Measurements from ENCODE around the gene PRKCH.

PRKCH gene

GRCh38 chr14:61376314-61376713 is 54.9 kb downstream of the PRKCH start:
- no peak for DNase-seq (ENCODE audit: low spot score)
- no peak overlapping the region for H4K91ac ChIP-seq (ENCODE audit: low read depth, low read length, poor library complexity)
- peaks cover 0 to 13% of the 10 kb centered on the region in 2 donors for H3K9me3 ChIP-seq (replicated peaks in 1 of 2; ENCODE audit: control insufficient read depth in 2 of 2, insufficient read depth in 1 of 2, low read depth in 1 of 2, low read length in 2 of 2)
- no peaks in the 10 kb centered on the region for H3K36me3 ChIP-seq (replicated peaks in 1 of 2; ENCODE audit: control insufficient read depth in 2 of 2, insufficient read depth in 2 of 2, low read length in 2 of 2)
- no peak overlapping the region for H3K4ac ChIP-seq (ENCODE audit: low read length)
- no peak overlapping the region for H3K23ac ChIP-seq (ENCODE audit: low read depth, low read length, poor library complexity)
- H2BK5ac ChIP-seq (ENCODE audit: low read length) = no peak overlapping the region
- H3K14ac ChIP-seq (ENCODE audit: low read length) = no peak overlapping the region
- no peak overlapping the region for H3K27ac ChIP-seq (replicated peaks; ENCODE audit: low read length)
- no peak overlapping the region for H2AFZ ChIP-seq (ENCODE audit: low read length)
- no peaks in the 10 kb centered on the region for H3K79me1 ChIP-seq (ENCODE audit: low read depth, low read length)
- no peak overlapping the region for H3K4me2 ChIP-seq (ENCODE audit: insufficient read depth, low read length, poor library complexity, severe bottlenecking)
- H4K8ac ChIP-seq (ENCODE audit: low read depth, low read length) = no peak overlapping the region
- no peak overlapping the region for H2AK5ac ChIP-seq (ENCODE audit: low read depth, low read length)
- H3K4me1 ChIP-seq (ENCODE audit: control insufficient read depth in 2 of 2, insufficient read depth in 1 of 2, low read depth in 1 of 2, low read length in 2 of 2) = no peaks in the 10 kb centered on the region
- H3K4me3 ChIP-seq (ENCODE audit: low read length in 2 of 2) = no peak overlapping the region
- no peaks in the 10 kb centered on the region for H3K27me3 ChIP-seq (ENCODE audit: control insufficient read depth in 3 of 3, insufficient read depth in 3 of 3, low read depth in 1 of 3, low read length in 3 of 3)
- no peak overlapping the region for H3K18ac ChIP-seq (ENCODE audit: low read length)
- no peak overlapping the region for H2BK120ac ChIP-seq (ENCODE audit: low read depth, low read length)
- no CpG with 5 or more reads among the region's 1 CpG for WGBS, 2 donors (ENCODE audit: extremely low coverage in 2 of 2, insufficient read length in 2 of 2, insufficient replicate concordance in 1 of 2)
- no peak overlapping the region for H2BK12ac ChIP-seq (ENCODE audit: low read length)
- no peak overlapping the region for H2BK15ac ChIP-seq (ENCODE audit: low read length)
- no peak overlapping the region for H3K9ac ChIP-seq (ENCODE audit: low read depth, low read length, poor library complexity)

GRCh38 chr14:61377749-61378148 is 56.4 kb downstream of the PRKCH start:
- H3K36me3 ChIP-seq (replicated peaks in 1 of 2; ENCODE audit: control insufficient read depth in 2 of 2, insufficient read depth in 2 of 2, low read length in 2 of 2) = no peaks in the 10 kb centered on the region
- H3K27ac ChIP-seq (replicated peaks; ENCODE audit: low read length) = no peak overlapping the region
- no peak for DNase-seq (ENCODE audit: low spot score)
- H2BK5ac ChIP-seq (ENCODE audit: low read length) = no peak overlapping the region
- no peak overlapping the region for H3K4me3 ChIP-seq (ENCODE audit: low read length in 2 of 2)
- H2BK120ac ChIP-seq (ENCODE audit: low read depth, low read length) = no peak overlapping the region
- no peak overlapping the region for H4K8ac ChIP-seq (ENCODE audit: low read depth, low read length)
- peaks cover 0 to 13% of the 10 kb centered on the region in 2 donors for H3K9me3 ChIP-seq (replicated peaks in 1 of 2; ENCODE audit: control insufficient read depth in 2 of 2, insufficient read depth in 1 of 2, low read depth in 1 of 2, low read length in 2 of 2)
- no peak overlapping the region for H3K23ac ChIP-seq (ENCODE audit: low read depth, low read length, poor library complexity)
- no peak overlapping the region for H3K14ac ChIP-seq (ENCODE audit: low read length)
- no peaks in the 10 kb centered on the region for H3K27me3 ChIP-seq (ENCODE audit: control insufficient read depth in 3 of 3, insufficient read depth in 3 of 3, low read depth in 1 of 3, low read length in 3 of 3)
- H3K4me2 ChIP-seq (ENCODE audit: insufficient read depth, low read length, poor library complexity, severe bottlenecking) = no peak overlapping the region
- no peak overlapping the region for H3K4ac ChIP-seq (ENCODE audit: low read length)
- H2AK5ac ChIP-seq (ENCODE audit: low read depth, low read length) = no peak overlapping the region
- no peaks in the 10 kb centered on the region for H3K79me1 ChIP-seq (ENCODE audit: low read depth, low read length)
- H3K18ac ChIP-seq (ENCODE audit: low read length) = no peak overlapping the region
- no peak overlapping the region for H2BK15ac ChIP-seq (ENCODE audit: low read length)
- no peaks in the 10 kb centered on the region for H3K4me1 ChIP-seq (ENCODE audit: control insufficient read depth in 2 of 2, insufficient read depth in 1 of 2, low read depth in 1 of 2, low read length in 2 of 2)
- H2BK12ac ChIP-seq (ENCODE audit: low read length) = no peak overlapping the region
- H4K91ac ChIP-seq (ENCODE audit: low read depth, low read length, poor library complexity) = no peak overlapping the region
- H2AFZ ChIP-seq (ENCODE audit: low read length) = no peak overlapping the region
- H3K9ac ChIP-seq (ENCODE audit: low read depth, low read length, poor library complexity) = no peak overlapping the region

DNA sequence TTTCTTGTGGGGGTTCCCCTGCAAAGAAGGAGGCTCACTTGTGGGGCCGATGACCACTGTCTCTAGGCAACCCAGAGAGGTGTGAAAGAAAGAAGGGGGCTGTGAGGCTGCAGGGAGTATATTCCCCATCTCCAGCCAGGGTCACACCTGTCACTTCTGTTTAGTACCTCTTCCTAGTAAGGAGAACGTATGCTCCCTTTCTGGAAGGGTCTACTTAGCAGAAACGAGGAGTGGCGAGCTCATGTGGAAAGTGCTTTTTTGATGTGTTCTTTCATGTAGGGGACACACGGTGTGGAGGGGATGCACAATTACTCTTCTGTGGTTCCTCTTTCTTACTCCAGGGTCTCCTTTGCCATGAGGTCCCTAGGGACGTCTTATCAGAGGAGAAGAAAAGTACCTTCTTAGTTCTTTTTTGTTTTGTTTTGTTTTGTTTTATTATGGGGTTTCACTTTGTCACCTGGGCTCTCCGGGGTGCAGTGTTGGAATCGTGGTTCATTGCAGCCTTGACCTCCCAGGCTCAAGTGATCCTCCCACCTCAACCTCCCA is 58.3 kb downstream of the PRKCH start:
- H3K4me3 ChIP-seq (ENCODE audit: low read length in 2 of 2) = no peak overlapping the region
- no peak overlapping the region for H3K4me2 ChIP-seq (ENCODE audit: insufficient read depth, low read length, poor library complexity, severe bottlenecking)
- no peak overlapping the region for H2AK5ac ChIP-seq (ENCODE audit: low read depth, low read length)
- H3K36me3 ChIP-seq (replicated peaks in 1 of 2; ENCODE audit: control insufficient read depth in 2 of 2, insufficient read depth in 2 of 2, low read length in 2 of 2) = no peaks in the 10 kb centered on the region
- no peaks in the 10 kb centered on the region for H3K27me3 ChIP-seq (ENCODE audit: control insufficient read depth in 3 of 3, insufficient read depth in 3 of 3, low read depth in 1 of 3, low read length in 3 of 3)
- no peak overlapping the region for H3K4ac ChIP-seq (ENCODE audit: low read length)
- WGBS, 2 donors (ENCODE audit: extremely low coverage in 2 of 2, insufficient read length in 2 of 2, insufficient replicate concordance in 1 of 2) = no CpG with 5 or more reads among the region's 8 CpGs
- no peak overlapping the region for H2BK12ac ChIP-seq (ENCODE audit: low read length)
- H4K91ac ChIP-seq (ENCODE audit: low read depth, low read length, poor library complexity) = no peak overlapping the region
- H2BK120ac ChIP-seq (ENCODE audit: low read depth, low read length) = no peak overlapping the region
- H3K9ac ChIP-seq (ENCODE audit: low read depth, low read length, poor library complexity) = no peak overlapping the region
- peaks cover 0 to 1% of the 10 kb centered on the region in 2 donors for H3K4me1 ChIP-seq (ENCODE audit: control insufficient read depth in 2 of 2, insufficient read depth in 1 of 2, low read depth in 1 of 2, low read length in 2 of 2)
- H3K18ac ChIP-seq (ENCODE audit: low read length) = no peak overlapping the region
- DNase-seq (ENCODE audit: low spot score) = no peak
- H2BK5ac ChIP-seq (ENCODE audit: low read length) = no peak overlapping the region
- no peak overlapping the region for H2BK15ac ChIP-seq (ENCODE audit: low read length)
- H2AFZ ChIP-seq (ENCODE audit: low read length) = no peak overlapping the region
- H3K27ac ChIP-seq (replicated peaks; ENCODE audit: low read length) = no peak overlapping the region
- no peaks in the 10 kb centered on the region for H3K79me1 ChIP-seq (ENCODE audit: low read depth, low read length)
- peaks cover 0 to 6% of the 10 kb centered on the region in 2 donors for H3K9me3 ChIP-seq (replicated peaks in 1 of 2; ENCODE audit: control insufficient read depth in 2 of 2, insufficient read depth in 1 of 2, low read depth in 1 of 2, low read length in 2 of 2)
- no peak overlapping the region for H3K14ac ChIP-seq (ENCODE audit: low read length)
- no peak overlapping the region for H4K8ac ChIP-seq (ENCODE audit: low read depth, low read length)
- no peak overlapping the region for H3K23ac ChIP-seq (ENCODE audit: low read depth, low read length, poor library complexity)

DNA sequence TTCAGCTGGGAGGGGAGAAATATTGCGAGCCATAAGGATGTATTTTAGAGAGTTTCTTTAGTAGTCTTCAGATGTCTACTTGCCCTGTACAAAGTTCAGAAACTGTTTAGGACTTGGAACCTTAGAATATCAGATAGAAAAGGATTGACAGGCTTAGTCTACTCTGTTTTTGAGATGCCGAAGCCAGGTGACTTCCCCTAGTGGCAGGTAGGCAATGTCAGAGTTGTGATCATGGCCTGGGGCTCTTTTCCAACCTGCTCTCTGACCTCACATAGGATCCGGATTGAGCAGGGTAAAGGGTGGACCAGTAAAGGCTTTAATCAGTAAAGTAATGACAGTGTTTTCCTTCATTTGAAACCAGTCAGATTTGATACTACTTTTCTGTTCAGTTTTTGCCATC is 59.6 kb downstream of the PRKCH start:
- H4K8ac ChIP-seq (ENCODE audit: low read depth, low read length) = no peak overlapping the region
- H3K27me3 ChIP-seq (ENCODE audit: control insufficient read depth in 3 of 3, insufficient read depth in 3 of 3, low read depth in 1 of 3, low read length in 3 of 3) = no peaks in the 10 kb centered on the region
- DNase-seq (ENCODE audit: low spot score) = no peak
- H3K4me2 ChIP-seq (ENCODE audit: insufficient read depth, low read length, poor library complexity, severe bottlenecking) = no peak overlapping the region
- peaks cover 0 to 1% of the 10 kb centered on the region in 2 donors for H3K4me1 ChIP-seq (ENCODE audit: control insufficient read depth in 2 of 2, insufficient read depth in 1 of 2, low read depth in 1 of 2, low read length in 2 of 2)
- H2BK5ac ChIP-seq (ENCODE audit: low read length) = no peak overlapping the region
- no peak overlapping the region for H3K4ac ChIP-seq (ENCODE audit: low read length)
- H3K23ac ChIP-seq (ENCODE audit: low read depth, low read length, poor library complexity) = no peak overlapping the region
- no peak overlapping the region for H3K9ac ChIP-seq (ENCODE audit: low read depth, low read length, poor library complexity)
- no peak overlapping the region for H2AFZ ChIP-seq (ENCODE audit: low read length)
- H4K91ac ChIP-seq (ENCODE audit: low read depth, low read length, poor library complexity) = no peak overlapping the region
- H3K27ac ChIP-seq (replicated peaks; ENCODE audit: low read length) = no peak overlapping the region
- peaks cover 0 to 2% of the 10 kb centered on the region in 2 donors for H3K9me3 ChIP-seq (replicated peaks in 1 of 2; ENCODE audit: control insufficient read depth in 2 of 2, insufficient read depth in 1 of 2, low read depth in 1 of 2, low read length in 2 of 2)
- no peak overlapping the region for H3K14ac ChIP-seq (ENCODE audit: low read length)
- H3K4me3 ChIP-seq (ENCODE audit: low read length in 2 of 2) = no peak overlapping the region
- no peaks in the 10 kb centered on the region for H3K79me1 ChIP-seq (ENCODE audit: low read depth, low read length)
- no peak overlapping the region for H2BK120ac ChIP-seq (ENCODE audit: low read depth, low read length)
- H2BK12ac ChIP-seq (ENCODE audit: low read length) = no peak overlapping the region
- no peak overlapping the region for H2AK5ac ChIP-seq (ENCODE audit: low read depth, low read length)
- no CpG with 5 or more reads among the region's 3 CpGs for WGBS, 2 donors (ENCODE audit: extremely low coverage in 2 of 2, insufficient read length in 2 of 2, insufficient replicate concordance in 1 of 2)
- H3K36me3 ChIP-seq (replicated peaks in 1 of 2; ENCODE audit: control insufficient read depth in 2 of 2, insufficient read depth in 2 of 2, low read length in 2 of 2) = no peaks in the 10 kb centered on the region
- H3K18ac ChIP-seq (ENCODE audit: low read length) = no peak overlapping the region
- H2BK15ac ChIP-seq (ENCODE audit: low read length) = no peak overlapping the region

All from neuronal stem cell (in vitro differentiated cells).